Raji (cell line): Measurements from ENCODE around the gene KRT5.

Source experiments
- POLR2A ChIP-seq: IDR thresholded peaks from 2 replicates; pipeline ENCODE4 v1.6.1; 2011; ENCODE audit warnings: low read depth, low read length, control low read depth; ENCODE audit not compliant: insufficient read depth

The KRT5 gene

GRCh38 chr12:52542785-52543318 is 22.7 kb upstream of the KRT5 start:
- TF ChIP-seq POLR2A: no peak

- TF ChIP-seq POLR2A: no peak
Measured at GRCh38 chr12:52542157-52542556, 22.0 kb upstream of the KRT5 start.

GRCh38 chr12:52541709-52542108 is 21.5 kb upstream of the KRT5 start:
- no peak for TF ChIP-seq POLR2A

- no peak for TF ChIP-seq POLR2A
Measured at GRCh38 chr12:52540531-52540930, 20.3 kb upstream of the KRT5 start.

- no peak for TF ChIP-seq POLR2A
Measured at GRCh38 chr12:52539821-52540173, 19.6 kb upstream of the KRT5 start.

GRCh38 chr12:52539083-52539820 is 19.1 kb upstream of the KRT5 start:
- no peak for TF ChIP-seq POLR2A

GRCh38 chr12:52537101-52537500 is 16.9 kb upstream of the KRT5 start:
- TF ChIP-seq POLR2A: no peak

- no peak for TF ChIP-seq POLR2A
Measured at GRCh38 chr12:52535574-52535973, 15.4 kb upstream of the KRT5 start.

- TF ChIP-seq POLR2A: no peak
Measured at GRCh38 chr12:52534482-52534881, 14.3 kb upstream of the KRT5 start.

- no peak for TF ChIP-seq POLR2A
Measured at GRCh38 chr12:52533686-52534470, 13.7 kb upstream of the KRT5 start.

- TF ChIP-seq POLR2A: no peak
Measured at GRCh38 chr12:52532636-52533035, 12.4 kb upstream of the KRT5 start.

- TF ChIP-seq POLR2A: no peak
Measured at GRCh38 chr12:52531566-52532300, 11.5 kb upstream of the KRT5 start.

GRCh38 chr12:52530905-52531304 is 10.7 kb upstream of the KRT5 start:
- no peak for TF ChIP-seq POLR2A

- no peak for TF ChIP-seq POLR2A
Measured at GRCh38 chr12:52530366-52530765, 10.2 kb upstream of the KRT5 start.

- TF ChIP-seq POLR2A: no peak
Measured at GRCh38 chr12:52529846-52530245, 9.7 kb upstream of the KRT5 start.
